ENCODE data around the gene SNRPA1. TPM values are rescaled to one million over a fixed set of nuclear protein-coding genes. Genes with fewer than 3 reads are reported as not detected.

SNRPA1 gene
- total RNA-seq, 4 donors from 2014 or later: 25.6 to 47.7 (median 29.3) TPM

DNA sequence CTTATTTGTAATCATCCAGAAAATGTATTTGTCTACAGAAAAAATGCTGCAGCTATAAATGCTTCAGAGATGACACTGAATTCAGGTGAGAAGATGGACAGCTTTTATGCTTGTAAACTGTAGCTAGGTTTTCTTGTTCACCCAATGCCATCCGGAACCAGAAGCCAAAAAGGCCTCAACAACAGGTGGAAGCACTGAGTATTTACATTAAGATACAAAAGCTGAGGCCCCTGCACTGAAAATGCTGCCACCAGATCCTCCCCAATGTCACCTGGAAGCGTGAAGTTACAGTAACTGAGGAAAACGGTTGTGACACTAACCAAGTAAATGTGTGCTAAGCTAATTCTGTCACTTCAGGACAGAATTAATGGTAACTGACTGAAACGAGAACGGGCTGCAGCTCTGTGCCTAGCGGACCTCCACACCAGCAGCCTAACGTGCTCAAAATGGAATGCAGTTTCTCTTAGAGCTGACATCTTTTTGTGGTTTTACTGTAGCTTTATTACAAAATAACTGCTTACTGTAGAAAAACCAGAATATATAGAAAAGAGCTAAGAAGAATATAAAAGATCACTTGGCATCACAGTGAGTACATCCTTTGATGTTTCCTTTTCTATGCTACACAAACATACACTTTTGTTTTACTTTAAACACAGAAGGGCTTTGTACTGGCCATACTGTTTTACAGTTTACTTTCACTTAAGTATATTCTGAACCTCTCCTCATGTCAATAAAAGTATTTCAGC is 50.8 kb downstream of the SNRPA1 start:
- DNase-seq (ENCODE audit: low spot score) (no peak), ATAC-seq (ENCODE audit: low FRiP score) (no peak)
- TF ChIP-seq, protein P1, sequence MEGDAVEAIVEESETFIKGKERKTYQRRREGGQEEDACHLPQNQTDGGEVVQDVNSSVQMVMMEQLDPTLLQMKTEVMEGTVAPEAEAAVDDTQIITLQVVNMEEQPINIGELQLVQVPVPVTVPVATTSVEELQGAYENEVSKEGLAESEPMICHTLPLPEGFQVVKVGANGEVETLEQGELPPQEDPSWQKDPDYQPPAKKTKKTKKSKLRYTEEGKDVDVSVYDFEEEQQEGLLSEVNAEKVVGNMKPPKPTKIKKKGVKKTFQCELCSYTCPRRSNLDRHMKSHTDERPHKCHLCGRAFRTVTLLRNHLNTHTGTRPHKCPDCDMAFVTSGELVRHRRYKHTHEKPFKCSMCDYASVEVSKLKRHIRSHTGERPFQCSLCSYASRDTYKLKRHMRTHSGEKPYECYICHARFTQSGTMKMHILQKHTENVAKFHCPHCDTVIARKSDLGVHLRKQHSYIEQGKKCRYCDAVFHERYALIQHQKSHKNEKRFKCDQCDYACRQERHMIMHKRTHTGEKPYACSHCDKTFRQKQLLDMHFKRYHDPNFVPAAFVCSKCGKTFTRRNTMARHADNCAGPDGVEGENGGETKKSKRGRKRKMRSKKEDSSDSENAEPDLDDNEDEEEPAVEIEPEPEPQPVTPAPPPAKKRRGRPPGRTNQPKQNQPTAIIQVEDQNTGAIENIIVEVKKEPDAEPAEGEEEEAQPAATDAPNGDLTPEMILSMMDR (IDR thresholded peaks at IDR 0.05): no peak

DNA sequence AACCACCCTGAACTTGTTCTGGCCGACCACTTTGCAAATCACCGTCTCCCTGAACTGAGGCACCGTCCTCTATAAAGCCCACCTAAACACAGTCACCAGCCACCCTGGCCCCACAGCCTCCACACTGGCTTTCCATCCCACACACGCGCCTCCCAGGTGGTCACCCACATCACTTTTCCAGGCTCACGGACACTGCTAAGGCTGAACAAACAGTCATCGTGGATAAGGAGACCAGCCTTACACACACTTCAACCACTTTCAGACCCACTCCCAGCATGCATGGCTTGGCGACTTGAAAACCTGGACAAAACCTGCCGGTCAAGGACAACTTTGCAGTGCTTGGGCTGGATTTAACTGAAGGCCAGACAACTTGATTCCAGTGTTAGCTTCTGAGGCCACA is 51.6 kb downstream of the SNRPA1 start:
- DNase-seq (ENCODE audit: low spot score): no peak
- TF ChIP-seq, protein P1 (IDR thresholded peaks at IDR 0.05): no peak
- ATAC-seq (ENCODE audit: low FRiP score): no peak

DNA sequence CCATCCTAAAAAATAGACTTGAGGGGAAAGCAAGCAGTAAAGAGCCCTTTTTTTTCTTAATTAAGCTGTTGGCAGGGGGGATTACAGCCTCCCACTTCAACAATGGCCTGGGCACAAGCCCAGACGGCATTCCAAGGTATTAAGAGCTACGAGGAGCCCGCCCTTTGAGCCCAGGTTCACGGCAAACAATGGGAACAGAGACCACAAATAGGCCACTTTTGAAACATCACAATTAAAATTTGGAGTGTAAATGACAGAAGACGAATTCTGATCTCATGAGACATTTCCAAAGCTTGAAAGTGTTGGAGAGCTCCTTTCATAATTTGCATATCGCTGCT is 52.1 kb downstream of the SNRPA1 start:
- TF ChIP-seq, protein P1 (IDR thresholded peaks at IDR 0.05): no peak
- ATAC-seq (ENCODE audit: low FRiP score): no peak
- DNase-seq (ENCODE audit: low spot score): no peak

DNA sequence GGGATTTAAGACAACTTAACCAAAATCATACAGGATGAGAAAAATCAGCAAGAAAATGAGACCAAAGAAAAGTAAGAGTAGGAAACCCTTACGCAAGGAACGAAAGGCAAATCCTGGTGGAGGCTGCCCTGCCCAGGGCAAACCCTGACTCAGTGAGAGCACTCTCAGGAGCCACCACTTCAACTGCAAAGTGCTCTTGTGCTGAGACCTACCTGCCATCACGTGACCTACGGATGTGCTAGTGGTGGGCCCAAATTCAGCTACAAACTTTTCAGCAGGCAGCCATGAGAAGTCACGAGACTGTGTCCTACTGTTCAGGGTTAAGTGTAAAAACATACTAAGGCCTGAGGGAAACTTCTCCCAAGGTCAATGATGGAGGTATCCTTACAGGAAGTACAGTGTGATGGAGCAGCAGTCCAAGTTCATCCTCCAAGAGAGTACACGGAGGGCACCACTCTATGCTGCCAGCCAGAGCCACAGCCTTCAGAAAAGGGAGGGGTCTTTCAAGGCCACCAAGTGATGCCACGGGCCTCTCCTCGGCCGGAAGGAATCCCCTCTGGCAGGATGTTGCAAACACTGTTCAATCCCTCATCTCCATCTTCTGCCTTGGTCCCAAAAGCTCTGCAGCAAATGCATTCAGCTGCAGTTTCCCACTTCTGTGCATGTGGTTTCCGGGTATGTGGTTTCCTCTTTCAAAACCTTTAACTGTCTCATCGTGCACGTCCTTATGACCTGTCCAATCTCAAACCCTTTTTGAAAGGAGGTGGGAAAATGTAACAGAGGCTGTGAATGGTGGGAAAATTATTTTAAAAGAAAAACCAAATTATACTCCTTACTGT is 52.7 kb downstream of the SNRPA1 start:
- no peak for ATAC-seq (ENCODE audit: low FRiP score)
- TF ChIP-seq, protein P1 (IDR thresholded peaks at IDR 0.05): no peak
- no peak for DNase-seq (ENCODE audit: low spot score)

DNA sequence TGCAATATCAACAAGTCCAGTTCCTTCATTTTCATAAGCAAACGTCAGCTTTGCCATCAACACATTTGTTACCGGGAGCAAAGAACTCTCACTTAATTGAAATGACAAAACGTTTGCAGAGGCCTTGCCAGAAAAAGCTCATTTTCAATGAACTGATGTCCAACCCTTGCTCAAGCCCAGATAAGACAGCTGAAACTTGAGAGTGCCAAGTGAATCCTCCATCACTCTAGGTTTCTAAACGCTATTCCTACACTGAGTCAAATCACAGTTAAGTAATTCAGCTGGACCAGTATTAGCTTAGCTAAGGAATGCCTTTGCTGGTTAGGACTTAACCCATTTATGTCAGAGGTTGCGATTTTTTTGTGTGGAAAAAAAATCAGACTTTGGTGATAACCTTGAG is 54.7 kb downstream of the SNRPA1 start:
- TF ChIP-seq, protein P1 (IDR thresholded peaks at IDR 0.05): no peak
- DNase-seq (ENCODE audit: low spot score): no peak
- peak; percentile 89 for ATAC-seq (ENCODE audit: low FRiP score)

DNA sequence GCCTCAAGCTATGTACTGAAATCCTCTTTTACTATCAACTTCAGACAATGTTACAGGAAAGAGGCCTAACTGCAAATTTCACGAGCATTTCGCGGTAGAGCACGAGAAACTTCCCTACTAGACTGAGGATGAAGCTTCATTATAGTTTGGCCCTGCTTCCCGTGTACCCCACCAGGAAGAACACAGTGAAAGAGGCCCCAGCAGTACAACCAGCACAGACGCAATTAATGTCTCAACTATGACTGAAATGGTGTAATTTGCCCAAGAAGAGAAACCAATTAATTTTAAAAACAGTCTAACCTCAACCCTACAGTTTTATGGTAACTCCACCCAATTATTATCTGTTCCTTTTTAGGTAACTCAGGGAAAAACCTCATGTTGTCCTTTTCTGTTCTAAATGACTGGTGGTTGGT is 55.3 kb downstream of the SNRPA1 start:
- DNase-seq (ENCODE audit: low spot score) (no peak), ATAC-seq (ENCODE audit: low FRiP score) (no peak)
- TF ChIP-seq, protein P1 (IDR thresholded peaks at IDR 0.05): no peak

Data from omental fat pad (tissue), 4 donors.